GM04504 (cell line): ENCODE measurements around the gene PLIN1.

Experiments used
- DNase-seq: peaks from one replicate; pipeline ENCODE4 v3.0.0-alpha.2; 2012; ENCODE audit warnings: low read depth

PLIN1 gene

DNA sequence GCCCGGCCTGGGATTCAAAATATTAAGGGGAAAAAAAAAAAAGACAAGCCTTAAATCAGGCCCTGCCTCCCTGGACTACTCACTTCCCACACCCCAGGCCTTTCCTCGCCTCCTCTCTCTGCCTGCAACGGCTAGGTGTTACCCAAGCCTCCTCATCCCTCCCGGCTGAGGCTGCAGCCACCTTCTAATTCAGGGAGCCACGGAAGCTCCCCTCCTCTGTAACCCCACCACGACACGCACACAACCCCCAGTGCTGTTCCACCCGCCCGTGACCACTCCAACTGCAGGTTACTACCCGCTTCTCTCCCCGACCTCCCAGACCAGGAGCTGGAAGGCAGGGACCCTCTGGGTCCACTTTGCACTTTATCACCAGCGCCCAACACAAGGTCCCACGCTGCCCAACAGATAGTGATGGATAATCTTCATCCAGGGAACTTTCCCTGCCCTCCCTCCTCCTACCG is 24.8 kb downstream of the PLIN1 start:
- DNase-seq = no peak

DNA sequence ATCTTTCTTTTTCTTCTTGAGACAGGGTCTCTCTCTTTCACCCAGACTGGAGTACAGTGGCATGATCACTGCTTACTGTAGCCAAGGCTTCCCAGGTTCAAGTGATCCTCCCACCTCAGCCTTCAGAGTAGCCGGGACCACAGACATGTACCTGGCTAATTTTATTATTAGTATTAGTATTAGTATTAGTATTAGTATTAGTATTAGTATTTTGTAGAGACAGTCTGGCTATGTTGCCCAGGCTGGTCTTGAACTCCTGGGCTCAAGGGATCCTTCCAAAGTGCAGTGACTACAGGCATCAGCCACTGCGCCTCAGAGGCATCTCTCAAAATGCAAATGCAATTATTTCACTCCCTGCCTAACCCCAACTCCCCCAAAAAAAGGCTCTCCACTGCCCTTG is 25.6 kb downstream of the PLIN1 start:
- DNase-seq = no peak

DNA sequence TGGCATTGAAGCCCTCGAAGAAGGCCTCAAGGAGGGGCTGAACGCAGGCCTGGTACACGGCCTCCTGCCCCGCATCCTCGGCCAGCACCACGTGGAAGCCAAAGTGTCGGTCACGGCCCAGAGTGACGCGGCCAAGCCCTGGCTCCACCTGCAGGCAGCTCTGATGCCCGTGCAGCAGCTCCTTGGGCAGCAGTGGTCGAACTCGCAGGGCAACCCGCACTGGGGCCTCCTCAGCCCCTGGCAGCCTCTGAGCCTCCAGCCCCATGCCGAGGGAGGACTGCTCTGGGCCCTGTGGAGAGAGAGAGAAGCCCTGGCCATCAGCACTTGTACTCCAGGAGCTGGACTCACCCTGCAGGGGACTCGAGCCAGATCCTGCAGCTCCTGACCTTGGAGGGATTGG is 26.5 kb downstream of the PLIN1 start:
- no peak for DNase-seq

DNA sequence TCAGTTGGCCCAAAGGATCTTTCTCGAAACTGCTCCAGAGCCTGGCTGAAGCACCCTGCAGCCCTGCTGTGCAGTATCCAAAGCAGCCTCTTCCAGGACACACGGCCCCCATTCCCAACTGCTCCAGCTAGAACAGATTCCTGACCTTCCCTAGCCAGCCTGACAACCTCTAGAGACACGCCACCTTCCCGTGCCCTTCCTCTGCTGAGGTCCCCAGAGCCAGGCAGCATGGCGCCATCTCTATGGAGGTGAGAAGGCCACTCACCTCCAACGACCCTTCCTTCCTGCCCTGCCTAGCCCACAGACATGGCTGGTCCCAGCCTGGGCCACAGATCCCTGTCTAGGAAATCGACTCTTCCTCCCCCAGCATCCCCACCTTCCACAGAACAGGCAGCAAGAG is 27.0 kb downstream of the PLIN1 start:
- no peak for DNase-seq

DNA sequence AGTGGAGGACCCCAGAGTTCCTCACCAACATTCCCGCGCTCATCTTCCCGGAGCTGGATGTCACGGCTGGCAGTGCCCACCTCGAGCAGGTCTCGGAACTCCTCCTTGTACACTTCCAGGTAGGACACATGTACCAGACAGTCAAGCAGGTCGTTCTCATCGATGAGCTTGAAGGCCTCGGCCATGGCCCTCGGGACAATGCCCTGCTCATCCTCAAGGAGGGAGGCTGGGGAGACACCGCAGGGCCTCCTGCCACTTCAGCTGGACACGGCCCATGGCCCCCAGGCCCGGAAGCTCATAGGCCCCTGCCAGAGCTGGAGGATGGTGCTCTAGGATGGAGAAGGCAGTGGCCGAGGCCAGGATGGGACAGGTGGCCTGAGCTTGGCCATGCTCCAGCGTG is 29.5 kb downstream of the PLIN1 start:
- DNase-seq = no peak

DNA sequence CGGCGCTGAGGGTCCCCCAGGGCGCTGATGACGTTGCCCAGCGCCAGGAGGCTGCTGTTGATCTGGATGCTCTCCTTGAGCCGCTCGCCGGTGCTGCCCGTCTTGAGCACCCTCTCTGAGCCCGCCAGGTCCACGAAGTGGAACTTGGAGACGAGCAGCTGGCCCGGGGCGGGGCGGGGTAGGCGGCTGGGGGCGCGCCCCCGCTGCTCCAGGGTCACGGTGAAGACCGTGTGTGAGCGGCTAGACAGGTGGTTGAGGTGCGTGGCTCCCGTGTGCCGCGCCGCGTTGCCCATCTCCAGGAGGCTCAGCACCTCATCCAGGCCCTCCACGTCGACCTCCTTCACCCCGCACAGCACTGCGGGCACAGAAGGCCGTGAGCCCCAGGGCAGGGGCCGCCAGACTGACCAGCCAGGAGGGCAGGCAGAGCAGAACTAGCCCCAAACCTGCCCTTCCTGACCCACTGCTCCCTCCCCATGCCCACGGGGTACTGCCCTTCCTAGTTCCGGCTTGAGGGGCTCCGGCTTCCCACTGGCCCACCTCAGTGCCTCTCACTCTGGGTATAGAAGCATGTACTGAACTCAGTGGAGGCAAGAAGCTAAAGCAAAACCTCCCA is 30.0 kb downstream of the PLIN1 start:
- no peak for DNase-seq

DNA sequence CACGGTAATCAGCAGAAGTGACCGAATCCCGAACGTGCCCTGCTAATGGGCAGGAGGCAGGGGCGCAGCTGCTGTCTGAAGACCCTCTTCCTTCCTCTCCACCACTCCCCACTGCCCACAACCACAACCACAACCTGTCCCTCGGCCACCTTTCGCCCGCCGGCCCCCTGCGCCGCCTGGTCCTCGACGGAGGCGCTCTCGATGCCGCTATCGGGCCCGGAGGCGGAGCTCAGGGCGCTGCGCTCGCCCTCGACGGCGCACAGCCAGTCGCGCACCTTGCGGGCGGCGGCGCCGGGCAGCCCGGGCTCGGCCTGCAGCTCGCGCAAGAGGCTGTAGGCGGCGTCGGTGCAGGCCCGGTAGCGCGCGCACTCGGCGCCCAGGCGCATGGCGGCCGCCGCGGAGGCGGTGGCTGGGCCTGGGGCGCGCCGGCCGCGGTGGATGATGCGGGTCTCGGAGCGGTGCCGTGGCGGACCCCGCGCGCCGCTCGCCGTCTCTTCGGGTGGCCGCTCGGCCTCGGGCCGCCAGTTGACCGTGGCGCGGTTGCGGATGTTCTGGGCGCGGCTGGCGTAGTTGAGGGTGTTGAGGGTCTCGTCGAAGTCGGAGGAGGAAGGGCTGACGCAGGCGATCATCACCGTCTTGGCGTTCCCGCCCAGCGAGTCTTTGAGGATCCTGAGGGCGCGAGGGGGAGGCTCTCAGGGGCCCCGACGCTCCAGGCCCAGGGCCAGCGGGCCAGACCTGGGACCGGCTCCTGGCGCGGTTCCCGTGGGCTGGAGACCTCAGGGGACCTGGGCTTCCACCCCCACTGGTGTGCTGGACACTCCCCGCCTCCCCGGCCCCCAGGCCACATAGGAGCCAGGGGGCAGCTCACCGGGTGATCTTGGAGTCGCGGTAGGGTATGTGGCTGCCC is 30.8 kb downstream of the PLIN1 start:
- DNase-seq = no peak

DNA sequence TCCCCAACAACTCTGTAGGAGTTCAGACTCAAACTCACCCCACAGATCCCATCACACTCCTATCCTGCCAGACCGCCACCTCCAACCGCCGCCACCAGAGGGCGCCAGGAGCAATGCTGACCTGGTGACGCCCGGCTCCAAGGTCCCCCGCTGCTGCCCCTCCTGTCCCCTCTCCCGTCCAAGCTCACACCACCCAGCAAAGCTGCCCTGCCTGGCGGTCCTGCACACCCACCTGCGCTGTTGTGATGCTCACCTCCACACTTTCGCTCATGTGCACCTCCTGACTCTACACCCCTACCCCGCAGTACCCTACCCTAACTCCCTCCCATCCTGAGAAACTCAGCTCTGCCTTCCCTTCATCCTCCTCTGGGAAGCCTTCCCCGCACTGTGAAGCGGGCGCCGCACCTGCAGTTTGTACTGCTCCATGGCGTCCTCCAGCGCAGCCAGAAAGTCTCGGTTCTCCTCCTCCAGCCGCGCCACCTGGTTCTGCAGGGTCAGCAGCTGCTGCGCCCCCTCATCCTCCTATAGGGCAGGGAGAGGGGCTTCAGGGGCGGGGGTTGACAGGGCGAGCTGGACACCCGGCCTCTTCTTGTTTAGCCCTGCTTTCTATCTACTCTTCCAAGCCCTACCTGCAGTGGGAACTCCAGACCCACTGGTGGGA is 31.8 kb downstream of the PLIN1 start:
- no peak for DNase-seq

DNA sequence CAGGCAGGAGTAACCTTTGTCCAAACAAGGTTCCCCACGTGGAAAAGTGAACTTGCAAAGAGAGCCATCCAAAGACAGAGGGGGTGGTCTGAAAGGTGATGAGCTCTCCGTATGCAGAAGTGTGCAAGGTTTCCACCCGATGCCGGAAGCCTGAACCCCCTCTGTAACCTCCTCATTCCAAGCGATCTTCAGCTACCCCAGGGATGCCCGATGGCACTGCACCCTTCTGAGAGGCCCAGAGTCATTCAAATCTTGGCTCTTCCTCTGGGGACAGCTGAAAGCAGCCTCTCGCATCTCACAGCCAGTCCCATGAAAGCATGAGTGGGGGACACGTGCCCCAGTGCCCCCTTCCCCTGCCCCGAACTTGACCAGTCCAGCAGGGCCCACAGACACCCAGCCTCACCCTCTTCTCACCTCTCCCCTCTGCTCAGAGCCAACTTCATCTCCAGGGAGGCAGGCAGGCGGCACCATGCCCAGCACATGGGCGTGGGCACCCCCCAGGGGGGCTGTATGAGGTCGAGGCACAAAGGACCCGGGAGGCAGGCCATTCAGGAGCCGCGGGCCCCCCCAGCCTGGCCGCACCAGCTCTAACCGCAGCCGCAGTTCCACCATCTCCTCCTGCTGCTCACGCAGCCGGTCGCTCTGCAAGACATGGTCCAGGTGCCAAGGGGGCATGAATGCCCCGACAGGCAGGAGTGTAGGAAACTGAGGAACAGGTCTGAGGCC is 32.6 kb downstream of the PLIN1 start:
- DNase-seq = no peak

DNA sequence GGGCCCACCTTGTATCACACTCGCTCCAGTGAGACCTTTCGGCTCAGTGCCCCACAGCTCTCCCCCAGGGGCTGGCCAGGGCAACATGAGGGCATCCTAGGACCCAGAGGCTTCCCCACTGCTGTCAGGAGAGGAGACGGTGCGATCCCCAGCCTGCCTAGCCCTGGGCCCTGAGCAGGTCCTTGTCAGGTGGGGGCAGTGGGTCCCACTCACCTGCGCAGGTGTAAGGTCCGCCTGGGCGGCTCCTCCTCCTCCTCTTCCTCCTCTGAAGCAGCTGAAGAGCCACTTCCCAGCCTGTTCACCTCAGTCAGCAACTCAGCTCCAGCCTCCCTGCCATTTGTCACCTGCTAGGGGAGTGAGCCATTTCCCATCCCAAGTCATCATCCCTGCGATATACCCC is 33.5 kb downstream of the PLIN1 start:
- no peak for DNase-seq

DNA sequence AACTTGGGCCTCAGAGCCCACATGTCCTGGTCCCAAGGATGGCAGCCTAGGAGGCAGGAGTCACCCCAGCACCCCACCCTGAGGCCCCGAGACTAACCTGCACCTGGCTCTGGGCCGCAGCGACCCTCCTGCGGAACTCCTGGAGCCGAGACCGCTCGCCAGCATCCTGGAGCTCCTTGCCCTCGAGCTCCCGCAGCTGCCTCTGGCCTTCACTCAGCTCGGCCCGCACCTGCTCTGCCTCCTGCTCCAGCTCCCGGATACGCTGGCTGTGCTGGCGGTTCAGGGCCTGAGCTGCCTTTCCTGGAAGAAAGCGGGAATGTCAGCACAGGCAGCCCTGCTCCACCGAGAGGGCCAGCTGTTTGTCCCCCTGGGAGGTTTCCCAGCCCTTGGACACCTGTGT is 37.1 kb downstream of the PLIN1 start:
- DNase-seq = no peak

DNA sequence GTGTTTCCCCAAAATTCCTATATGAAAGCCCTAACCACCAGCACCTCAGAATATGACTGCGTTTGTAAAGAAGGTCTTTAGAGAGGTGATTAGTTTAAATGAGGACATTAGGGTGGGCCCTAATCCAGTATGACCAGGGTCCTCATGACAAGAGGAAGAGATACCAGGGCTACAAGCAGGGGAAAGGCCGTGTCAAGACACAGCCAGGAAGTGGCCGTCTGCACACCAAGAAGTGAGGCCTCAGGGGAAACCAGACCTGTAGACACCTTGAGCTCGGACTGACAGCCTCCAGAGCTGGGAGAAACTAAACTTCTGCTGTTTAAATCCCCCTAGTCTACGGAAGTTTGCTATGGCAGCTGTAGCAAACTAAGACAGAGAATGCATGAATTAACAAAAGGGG is 38.1 kb downstream of the PLIN1 start:
- DNase-seq = no peak

DNA sequence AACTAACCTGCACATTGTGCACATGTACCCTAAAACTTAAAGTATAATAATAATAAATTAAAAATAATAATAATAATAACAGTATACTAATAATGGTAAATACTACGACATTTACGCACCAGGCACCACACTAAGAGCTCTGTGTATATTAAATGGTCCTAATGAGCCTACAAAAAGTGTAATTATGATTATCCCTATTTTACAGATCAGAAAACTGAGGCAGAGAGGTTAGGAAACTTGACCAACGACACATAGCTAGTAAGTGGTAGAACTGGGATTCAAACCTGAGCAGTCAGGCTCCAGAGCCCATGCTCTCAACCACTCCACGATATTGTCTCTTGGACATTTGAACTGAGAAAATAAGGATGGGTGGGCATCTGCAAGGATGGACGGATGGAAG is 38.9 kb downstream of the PLIN1 start:
- no peak for DNase-seq

DNA sequence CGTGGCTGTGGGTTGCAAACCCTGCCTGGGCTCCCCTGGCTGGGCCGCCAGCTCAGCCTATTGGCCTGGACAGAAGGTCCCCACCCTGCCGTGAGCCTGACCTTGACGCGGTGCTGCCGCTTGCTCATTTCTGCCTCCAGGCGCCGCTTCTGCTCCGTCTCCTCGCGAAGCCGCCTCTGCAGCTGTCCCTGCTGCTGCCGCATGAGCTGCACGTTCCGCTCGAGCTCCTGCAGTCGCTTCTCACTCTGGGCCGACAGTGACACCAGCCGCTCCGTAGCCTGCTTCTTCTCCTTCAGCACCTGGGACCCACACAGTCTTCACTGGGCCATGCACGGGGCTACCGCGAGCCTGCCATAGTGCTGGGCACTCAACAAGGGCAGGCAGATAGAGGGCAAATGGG is 45.6 kb downstream of the PLIN1 start:
- DNase-seq = no peak

DNA sequence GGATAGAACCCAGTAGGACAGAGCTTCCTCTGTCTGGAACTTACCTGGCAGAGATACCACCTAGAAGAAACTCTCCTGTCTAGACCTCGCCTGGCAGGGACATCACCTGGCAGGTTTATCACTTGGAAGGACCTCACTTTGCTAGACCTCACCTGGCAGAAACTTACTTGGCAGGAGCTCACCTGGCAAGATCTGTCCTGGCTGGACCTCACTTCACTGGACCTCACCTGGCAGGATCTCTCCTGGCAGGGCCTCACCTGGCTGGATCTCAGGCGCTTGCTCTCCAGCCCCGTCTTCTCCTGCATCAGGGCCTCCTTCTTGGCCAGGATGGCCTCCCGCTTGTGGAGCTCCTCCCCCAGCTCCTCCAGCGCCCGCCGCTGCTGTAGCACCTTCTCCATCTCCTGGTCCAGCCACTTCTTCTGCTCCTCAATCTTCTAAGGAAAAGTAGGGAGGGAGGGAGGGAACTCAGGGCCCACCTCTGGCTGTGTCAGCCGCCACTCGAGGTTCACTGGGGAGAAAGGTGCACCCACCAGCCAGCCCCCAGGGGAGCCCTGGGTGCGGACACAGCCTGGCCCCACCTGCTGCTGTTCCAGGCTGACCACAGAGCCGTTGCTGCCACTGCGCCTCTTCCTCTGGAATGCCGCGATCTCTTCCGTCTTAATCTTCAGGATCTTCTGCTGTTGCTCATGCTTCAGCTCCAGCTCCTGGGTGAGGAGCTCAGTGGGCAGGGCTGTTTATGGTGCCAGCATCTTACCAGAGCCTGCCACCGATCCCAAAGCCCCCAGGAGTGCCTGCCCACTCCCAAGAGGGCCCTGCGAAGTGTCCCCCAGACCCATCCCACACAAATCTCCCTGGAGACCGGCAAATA is 46.4 kb downstream of the PLIN1 start:
- DNase-seq = no peak

DNA sequence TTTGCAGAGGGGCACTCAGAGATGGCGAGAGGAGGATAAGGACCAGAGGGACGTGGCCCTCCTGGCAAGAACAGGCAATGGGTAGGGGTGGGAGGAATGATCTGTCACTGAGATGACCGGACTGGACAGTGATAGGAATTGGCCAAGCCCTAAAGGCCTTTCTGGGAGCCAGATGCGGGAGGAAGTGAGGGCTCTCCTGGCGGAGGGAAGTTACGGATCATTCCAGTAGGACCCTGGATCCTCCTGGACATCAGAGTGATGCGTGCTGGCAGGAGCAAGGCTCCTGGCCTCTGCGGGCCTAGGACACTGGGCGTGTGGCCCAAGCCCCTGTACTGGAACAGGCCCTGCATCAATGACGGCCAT is 47.3 kb downstream of the PLIN1 start:
- no peak for DNase-seq

DNA sequence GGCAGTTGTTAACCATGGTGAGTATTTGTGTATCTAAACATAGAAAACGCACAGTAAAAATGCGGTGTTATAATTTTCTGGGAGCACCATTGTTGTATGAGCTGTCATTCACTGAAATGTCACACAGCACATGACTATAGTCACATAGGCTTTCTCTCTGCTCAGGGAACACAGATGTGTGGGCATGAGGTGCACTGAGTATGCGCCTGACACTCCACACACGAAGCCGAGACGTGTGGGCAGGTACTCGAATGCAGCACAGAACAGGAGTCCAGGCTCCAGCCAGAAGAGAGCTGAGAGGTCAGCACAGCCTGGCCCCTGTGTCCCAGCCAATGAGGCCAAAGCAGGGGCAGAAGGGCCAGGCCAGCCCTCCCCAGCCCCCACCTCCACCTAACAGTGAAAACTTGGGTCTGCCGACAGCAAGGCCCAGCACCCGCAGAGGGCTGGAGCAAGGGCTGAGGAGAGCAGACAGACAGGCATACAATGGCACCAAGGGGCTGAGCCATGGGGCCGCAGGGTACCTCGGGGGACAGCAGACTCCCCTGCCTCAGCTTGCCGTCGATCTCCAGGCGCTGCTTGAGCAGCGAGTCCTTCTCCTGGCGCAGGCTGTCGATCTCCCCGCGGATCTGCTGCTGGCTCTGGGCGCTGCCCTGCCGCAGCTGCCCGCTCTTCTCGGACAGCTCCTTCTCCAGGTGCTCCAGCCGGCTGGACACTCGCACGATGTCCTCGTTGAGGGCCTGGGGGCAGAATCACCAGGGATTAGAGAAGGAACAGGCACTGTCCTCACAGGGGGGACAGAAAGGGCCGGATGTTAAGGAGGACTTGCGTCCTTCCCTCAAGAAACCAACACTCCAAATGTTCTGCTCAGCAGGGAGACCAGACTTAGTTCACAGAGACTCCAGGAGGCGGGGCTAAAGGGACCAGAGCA is 47.9 kb downstream of the PLIN1 start:
- DNase-seq = no peak

DNA sequence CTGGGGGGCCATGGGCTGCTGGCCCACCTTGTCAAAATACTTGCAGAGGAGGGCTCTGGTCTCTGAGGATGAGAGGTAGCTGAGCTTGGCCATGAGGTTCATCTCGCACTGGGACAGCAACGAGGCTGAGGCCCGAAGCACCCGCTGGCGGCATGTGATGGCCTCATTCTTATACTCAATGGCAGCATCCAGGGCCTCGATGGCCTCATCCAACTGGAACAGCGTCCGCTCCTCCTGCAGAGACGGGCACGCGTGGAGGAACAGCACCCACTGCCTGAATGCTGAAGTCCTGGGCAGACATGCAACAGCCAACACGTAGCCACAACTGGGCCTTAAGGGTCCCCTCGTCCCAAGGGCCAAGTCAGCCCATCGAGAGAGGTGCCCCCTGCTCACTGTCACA is 48.9 kb downstream of the PLIN1 start:
- no peak for DNase-seq

DNA sequence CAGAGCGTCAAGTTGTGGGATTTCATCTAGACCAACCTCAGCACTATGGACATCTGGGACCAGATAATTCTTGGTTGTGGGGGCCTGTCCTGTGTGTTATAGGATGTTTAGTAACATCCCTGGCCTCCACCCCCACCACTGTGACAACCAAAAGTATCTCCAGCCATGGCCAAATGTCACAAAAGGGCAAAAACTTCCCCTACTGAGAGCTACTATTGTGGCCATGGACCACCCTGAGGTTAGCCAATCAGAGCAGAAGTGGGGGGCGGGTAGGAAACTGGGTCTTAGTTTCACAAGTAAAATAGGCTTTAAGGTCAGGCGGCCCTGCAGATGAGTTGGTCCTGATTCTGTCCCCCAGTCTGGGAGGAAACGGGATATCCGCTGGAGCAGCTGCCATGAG is 49.3 kb downstream of the PLIN1 start:
- DNase-seq = no peak
